SU-DHL-6 (cell line): ENCODE data around the gene LCP1.

Experiments
- CTCF ChIP-seq: fragments of 200-600 bp; sonication (generic); IDR thresholded peaks from one replicate; pipeline ENCODE4 v1.5.1; 2017; ENCODE audit warnings: antibody characterized with exemption, mild to moderate bottlenecking, low read length, moderate library complexity; ENCODE audit not compliant: insufficient read depth, poor library complexity, severe bottlenecking
- EZH2phosphoT487 ChIP-seq: fragments of 200-600 bp; sonication (generic), shearing (Covaris generic); conservative IDR thresholded peaks from 2 replicates; pipeline ENCODE4 v1.6.1; 2018; ENCODE audit warnings: mild to moderate bottlenecking, antibody characterized with exemption, low read length, moderate library complexity, mixed read lengths

GRCh38 chr13:46109451-46109850, 72.5 kb downstream of the LCP1 start:
- TF ChIP-seq CTCF (no peak), EZH2phosphoT487 (no peak)
